Measurements from ENCODE around the gene MTHFS.
A peak's percentile ranks its signal among the peaks of the same experiment; 100 is the strongest.
"Not testable (repeated sequence)": the region's sequence is repeated elsewhere in the genome, so short reads cannot be mapped to it uniquely, and the experiment has no call there.

The MTHFS gene

GRCh38 chr15:79896634-79897379 is at the start of gene MTHFS:
Gene MTHFS, minus strand, starts transcription at chr15:79897014. Its CDS starts 26 bp downstream, at chr15:79896988.
- DNase-seq, result peak; percentile 71

- no peak for DNase-seq
Observed at GRCh38 chr15:79944622-79945021, 47.8 kb upstream of the MTHFS start.

GRCh38 chr15:79943820-79944219 is 47.0 kb upstream of the MTHFS start:
- no peak for DNase-seq

GRCh38 chr15:79942741-79943481 is 46.1 kb upstream of the MTHFS start:
- no peak for DNase-seq

- no peak for DNase-seq
Observed at GRCh38 chr15:79939399-79939798, 42.6 kb upstream of the MTHFS start.

GRCh38 chr15:79938143-79938542 is 41.3 kb upstream of the MTHFS start:
- no peak for DNase-seq

- DNase-seq, result not testable (repeated sequence)
Observed at GRCh38 chr15:79935556-79936201, 38.9 kb upstream of the MTHFS start.

- DNase-seq, result no peak
Observed at GRCh38 chr15:79933231-79933630, 36.4 kb upstream of the MTHFS start.

GRCh38 chr15:79932447-79932846 is 35.6 kb upstream of the MTHFS start:
- DNase-seq, result no peak

GRCh38 chr15:79930516-79930915 is 33.7 kb upstream of the MTHFS start:
- no peak for DNase-seq

GRCh38 chr15:79929412-79929811 is 32.6 kb upstream of the MTHFS start:
- DNase-seq, result no peak

- not testable (repeated sequence) for DNase-seq
Observed at GRCh38 chr15:79926116-79926515, 29.3 kb upstream of the MTHFS start.

- no peak for DNase-seq
Observed at GRCh38 chr15:79924379-79924778, 27.6 kb upstream of the MTHFS start.

GRCh38 chr15:79923515-79924169 is 26.8 kb upstream of the MTHFS start:
- peak; percentile 99 for DNase-seq

GRCh38 chr15:79923079-79923514 is 26.3 kb upstream of the MTHFS start:
- DNase-seq, result peak; percentile 63

GRCh38 chr15:79922512-79923078 is 25.8 kb upstream of the MTHFS start:
- no peak for DNase-seq

GRCh38 chr15:79919749-79920511 is 23.1 kb upstream of the MTHFS start:
- DNase-seq, result no peak

- DNase-seq, result no peak
Observed at GRCh38 chr15:79919090-79919748, 22.4 kb upstream of the MTHFS start.

- DNase-seq, result no peak
Observed at GRCh38 chr15:79918278-79918677, 21.5 kb upstream of the MTHFS start.

GRCh38 chr15:79916502-79917132 is 19.8 kb upstream of the MTHFS start:
- DNase-seq, result no peak

All from activated gamma-delta T cell treated with Interleukin-2 at 50 U/mL for 16 hours (primary cell).